GM12873 (cell line): ENCODE data around the gene TENM4.

Source experiments
- TF ChIP-seq, protein P1 (sequence below): IDR thresholded peaks from 2 replicates; pipeline ENCODE4 v1.5.1; 2012; ENCODE audit warnings: low read depth, mild to moderate bottlenecking, moderate library complexity, low read length, control low read depth; ENCODE audit not compliant: insufficient read depth; ENCODE audit errors: missing control alignments

The TENM4 gene

DNA sequence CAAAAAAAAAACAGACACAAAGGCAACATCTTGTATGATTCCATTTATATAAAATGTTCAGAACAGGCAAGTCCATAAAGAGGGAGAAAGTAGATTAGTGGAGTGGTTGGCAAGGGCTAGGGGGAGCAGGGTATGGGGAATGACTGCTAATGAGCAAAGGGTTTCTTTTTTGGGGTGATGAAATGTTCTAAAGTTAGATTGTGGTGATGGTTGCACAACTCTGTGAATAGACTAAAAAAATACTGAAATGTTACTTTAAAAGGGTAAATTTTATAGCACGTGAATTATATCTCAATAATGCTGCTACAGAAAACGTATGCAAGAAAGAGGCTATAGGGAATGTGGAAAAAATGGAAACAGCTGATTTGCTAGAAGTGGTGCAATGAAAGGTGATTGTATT lies 155.1 kb downstream of the TENM4 start:
- TF ChIP-seq, protein P1, sequence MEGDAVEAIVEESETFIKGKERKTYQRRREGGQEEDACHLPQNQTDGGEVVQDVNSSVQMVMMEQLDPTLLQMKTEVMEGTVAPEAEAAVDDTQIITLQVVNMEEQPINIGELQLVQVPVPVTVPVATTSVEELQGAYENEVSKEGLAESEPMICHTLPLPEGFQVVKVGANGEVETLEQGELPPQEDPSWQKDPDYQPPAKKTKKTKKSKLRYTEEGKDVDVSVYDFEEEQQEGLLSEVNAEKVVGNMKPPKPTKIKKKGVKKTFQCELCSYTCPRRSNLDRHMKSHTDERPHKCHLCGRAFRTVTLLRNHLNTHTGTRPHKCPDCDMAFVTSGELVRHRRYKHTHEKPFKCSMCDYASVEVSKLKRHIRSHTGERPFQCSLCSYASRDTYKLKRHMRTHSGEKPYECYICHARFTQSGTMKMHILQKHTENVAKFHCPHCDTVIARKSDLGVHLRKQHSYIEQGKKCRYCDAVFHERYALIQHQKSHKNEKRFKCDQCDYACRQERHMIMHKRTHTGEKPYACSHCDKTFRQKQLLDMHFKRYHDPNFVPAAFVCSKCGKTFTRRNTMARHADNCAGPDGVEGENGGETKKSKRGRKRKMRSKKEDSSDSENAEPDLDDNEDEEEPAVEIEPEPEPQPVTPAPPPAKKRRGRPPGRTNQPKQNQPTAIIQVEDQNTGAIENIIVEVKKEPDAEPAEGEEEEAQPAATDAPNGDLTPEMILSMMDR, result no peak

DNA sequence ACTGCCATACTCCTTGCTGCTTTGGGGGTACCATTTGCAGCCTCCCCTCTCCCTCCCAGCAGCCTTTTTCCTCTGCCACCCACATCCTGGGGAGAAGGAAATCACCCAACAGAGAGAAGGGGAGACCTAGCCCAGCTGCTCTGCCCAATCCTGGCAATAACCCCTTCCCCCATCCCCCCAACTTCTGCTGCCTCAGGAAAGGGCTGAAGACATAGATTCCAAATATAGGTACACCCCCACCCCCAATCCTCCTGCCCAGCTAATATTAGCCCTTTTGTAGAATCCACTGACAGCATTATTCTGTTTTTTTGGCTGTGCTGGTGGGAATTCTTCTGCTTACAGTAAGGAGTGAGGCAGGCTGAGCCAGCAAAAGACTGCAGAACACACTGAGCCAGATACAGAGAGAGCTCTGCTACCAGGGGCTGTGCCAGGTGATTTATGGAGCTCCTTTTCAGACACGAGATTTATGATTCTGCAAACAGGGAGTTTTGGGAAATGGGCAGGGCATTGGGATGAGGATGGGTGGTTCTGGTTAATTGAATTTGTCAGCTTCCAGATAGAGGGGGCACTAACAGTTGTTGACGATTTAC lies 164.0 kb downstream of the TENM4 start:
- TF ChIP-seq, protein P1, result no peak

DNA sequence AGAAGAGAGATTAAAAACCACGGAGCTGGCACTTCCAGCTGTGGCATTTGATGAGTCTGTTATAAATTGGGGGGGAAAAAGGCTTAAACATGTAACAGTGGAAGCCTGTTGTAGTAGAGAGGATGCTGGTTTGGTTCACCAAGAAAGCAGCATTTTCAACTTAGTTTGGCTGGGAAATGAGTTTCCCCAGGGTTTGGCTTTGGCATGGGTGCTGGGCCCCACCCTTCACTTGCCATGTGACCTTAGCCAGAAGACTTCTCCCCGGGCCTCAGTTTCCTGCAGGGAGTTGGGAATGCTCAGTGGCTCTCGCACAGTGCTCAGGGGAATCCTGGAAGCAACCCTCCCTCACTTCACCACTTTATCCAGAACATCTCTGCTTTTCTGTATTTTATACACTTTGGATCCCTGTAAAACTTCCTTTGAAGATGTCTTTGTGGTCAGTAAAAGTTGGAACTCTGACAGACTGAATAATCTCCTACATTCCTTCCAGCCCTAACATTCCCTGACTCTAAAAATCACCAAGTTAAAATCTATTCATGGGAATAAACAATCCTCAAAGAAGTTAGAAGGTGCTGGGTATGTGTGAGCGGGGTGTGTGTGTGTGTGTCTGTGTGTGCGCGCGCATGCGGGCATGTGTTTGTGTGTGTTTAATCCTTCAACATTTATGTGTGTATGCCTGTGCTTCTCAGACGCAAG lies 166.0 kb downstream of the TENM4 start:
- TF ChIP-seq, protein P1, result no peak

DNA sequence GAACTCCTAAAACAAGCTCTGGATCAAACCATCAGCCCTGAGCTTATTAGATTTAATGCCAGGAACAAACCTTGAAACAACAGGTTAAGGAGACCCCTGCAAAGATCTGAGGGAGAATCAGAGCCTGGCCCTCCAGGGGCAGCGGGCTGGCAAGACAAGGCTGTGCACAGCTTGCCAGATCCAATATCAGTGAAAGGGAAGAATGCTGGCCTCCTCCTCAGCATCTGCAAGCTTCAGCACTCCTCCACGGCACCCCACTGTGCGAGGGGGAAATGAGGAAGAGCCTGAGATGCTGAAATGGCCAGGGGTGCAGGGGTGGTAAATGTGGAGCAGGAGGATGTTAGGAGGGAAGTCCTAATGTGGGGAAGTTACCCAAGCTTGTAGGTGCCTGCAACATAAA lies 167.0 kb downstream of the TENM4 start:
- TF ChIP-seq, protein P1, result no peak

DNA sequence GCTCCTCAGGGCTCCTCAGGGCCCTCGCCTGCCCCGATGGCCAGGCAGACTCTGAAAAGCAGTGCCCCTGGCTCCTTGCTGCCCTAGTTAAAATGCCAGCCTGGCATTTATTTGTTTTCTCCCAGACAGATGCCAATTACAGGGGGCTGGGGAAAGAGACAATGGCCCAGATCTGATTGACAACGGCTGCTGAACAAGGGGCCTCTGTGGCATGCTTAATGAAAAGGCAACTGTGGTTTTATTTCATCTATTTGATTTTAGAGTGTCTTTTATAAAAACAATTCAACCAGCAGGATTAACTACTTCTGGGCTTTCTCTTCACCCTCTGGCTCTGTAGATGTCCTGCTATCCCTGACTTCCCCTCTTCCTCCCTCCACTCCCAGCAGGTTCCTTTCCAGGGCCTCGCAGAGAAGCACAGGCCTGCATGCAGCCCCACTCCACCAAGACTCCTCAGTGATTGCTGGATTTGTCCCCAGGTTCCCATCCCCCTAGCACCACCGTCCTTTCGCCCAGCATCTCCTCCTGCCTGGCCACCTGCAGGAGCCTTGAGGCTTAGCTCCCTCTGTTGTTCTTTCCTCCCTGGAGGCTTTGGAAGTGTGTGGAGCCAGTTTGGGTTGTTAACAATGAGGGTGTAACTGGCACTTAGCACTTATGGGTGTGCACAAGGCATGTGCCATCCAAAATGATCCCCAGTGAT lies 171.1 kb downstream of the TENM4 start:
- TF ChIP-seq, protein P1, result no peak

DNA sequence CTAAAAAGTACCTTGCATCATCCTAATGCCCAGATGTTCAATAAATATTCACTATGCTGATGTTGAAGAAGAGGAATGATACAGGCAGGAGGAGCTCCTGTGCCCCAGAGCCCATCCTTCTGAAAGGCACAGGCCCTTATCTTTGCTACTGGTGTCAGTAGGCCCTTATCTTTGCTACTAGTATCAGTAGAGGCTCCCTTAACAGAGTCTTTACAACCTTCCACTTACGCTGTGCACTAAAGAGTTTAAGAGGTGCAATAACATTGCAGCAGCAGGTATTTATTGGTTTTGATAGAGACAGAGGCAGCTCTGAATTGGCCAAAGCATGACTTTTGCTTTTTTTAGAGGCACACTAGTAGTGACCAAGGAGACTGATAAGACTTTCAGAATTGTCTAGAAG lies 174.4 kb downstream of the TENM4 start:
- TF ChIP-seq, protein P1, result no peak

DNA sequence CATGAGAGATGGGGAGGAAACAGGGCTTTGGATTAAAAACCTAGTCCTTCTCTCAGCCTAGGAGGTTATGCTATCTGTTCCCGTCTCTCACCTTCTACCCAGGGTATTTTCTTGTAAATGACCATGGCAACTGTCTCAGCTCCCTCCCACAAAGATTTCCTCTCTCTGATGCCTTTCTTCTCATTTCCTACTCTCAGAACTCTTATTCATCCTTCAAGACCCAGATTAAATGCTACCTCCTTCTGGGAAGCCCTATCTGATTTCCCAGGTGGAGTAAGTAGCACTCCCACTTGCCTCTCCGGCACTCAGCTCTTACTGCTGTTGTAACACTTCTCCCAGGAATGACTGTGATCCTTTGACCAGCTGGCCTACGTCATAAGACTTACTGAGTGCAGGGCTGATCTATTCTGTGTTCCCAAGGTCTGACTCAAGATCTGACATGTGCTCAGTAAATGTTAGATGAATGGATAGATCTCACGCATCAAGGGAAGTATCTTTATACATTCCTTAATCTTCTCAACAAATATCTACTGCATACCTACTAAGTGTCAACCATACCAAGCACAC lies 175.0 kb downstream of the TENM4 start:
- TF ChIP-seq, protein P1, result no peak
